ENCODE results near the gene GPR21. TPM values are rescaled to one million over a fixed set of nuclear protein-coding genes. Genes with fewer than 3 reads are reported as not detected.

The GPR21 gene
- 0.19 and 0.29 TPM in 2 replicates for total RNA-seq

GRCh38 chr9:123033352-123033751 lies at the start of gene GPR21:
Gene GPR21 (plus strand): TSS chr9:123033667. CDS start chr9:123034567, 900 bp downstream.

Other genes with a start within 250 kb of the GPR21 start
- gene OR5C1, start 244.7 kb upstream of the GPR21 start, total RNA-seq: not detected in 2 replicates
- gene OR1K1, start 233.5 kb upstream of the GPR21 start, total RNA-seq: not detected in 2 replicates
- gene PDCL, start 205.1 kb upstream of the GPR21 start, total RNA-seq: 16.1 and 16.2 TPM in 2 replicates
- 24.6 and 25.1 TPM in 2 replicates for gene RC3H2, start 128.3 kb upstream of the GPR21 start, total RNA-seq
- gene ZBTB6, start 120.3 kb upstream of the GPR21 start, total RNA-seq: 5.1 and 8.7 TPM in 2 replicates
- gene ZBTB26, start 102.2 kb upstream of the GPR21 start, total RNA-seq: 4.5 and 6.1 TPM in 2 replicates
- 12.7 and 21.0 TPM in 2 replicates for gene RABGAP1, start 92.6 kb upstream of the GPR21 start, total RNA-seq
- 0.29 and 0.56 TPM in 2 replicates for gene STRBP, start 234.9 kb downstream of the GPR21 start, total RNA-seq

Data from cardiac ventricle fibroblast (primary cell).